Testis (tissue), 3 donors: ENCODE data around the gene ALDH2. TPM values are rescaled to one million over a fixed set of nuclear protein-coding genes. Genes with fewer than 3 reads are reported as not detected.
A peak's percentile ranks its signal among the peaks of the same experiment; 100 is the strongest.

Experiments
- DNase-seq: peaks from one replicate; pipeline ENCODE4 v3.0.0-alpha.2; 2019
- H3K27ac ChIP-seq, 2 donors: fragments of 200-600 bp; sonication (generic); one replicate each; pipeline ENCODE4 v1.5.1; 2019
- H3K27me3 ChIP-seq: fragments of 200-600 bp; sonication (generic); one replicate; pipeline ENCODE4 v1.5.1; 2019
- H3K36me3 ChIP-seq: fragments of 200-600 bp; sonication (generic); one replicate; pipeline ENCODE4 v1.5.1; 2017; ENCODE audit warnings: low read depth; ENCODE audit errors: missing control alignments
- H3K4me1 ChIP-seq: fragments of 200-600 bp; sonication (generic); one replicate; pipeline ENCODE4 v1.5.1; 2019
- H3K4me3 ChIP-seq, 2 donors: fragments of 200-600 bp; sonication (generic); one replicate each; pipeline ENCODE4 v1.5.1; 2017 to 2019
- H3K9me3 ChIP-seq: fragments of 200-600 bp; sonication (generic); one replicate; pipeline ENCODE4 v1.5.1; 2017
- POLR2A ChIP-seq: fragments of 450-650 bp; IDR thresholded peaks from one replicate; pipeline ENCODE4 v1.6.1; 2017; ENCODE audit warnings: antibody characterized with exemption, mild to moderate bottlenecking, moderate library complexity
- WGBS, 2 donors: methylation state at CpG; one replicate each; pipeline ENCODE4 v1.1.5; 2018; 5-methylcytosine and 5-hydroxymethylcytosine counted together
- intact Hi-C: fragments of 100-400 bp; cut with DNase I; formaldehyde crosslinking; loops from one replicate; pipeline ENCODE4 v1.15.1; 2023; ENCODE audit warnings: low total_unique reads
- polyA plus RNA-seq: library from polyadenylated mRNA; stranded (reverse); fragments of 350-450 nt; fragmentation: Illumina TruSeq; extraction: RNeasy Lipid Tissue Mini Kit (QIAGEN cat#74804); gene quantifications from one replicate; pipeline ENCODE4 v1.2.3, GENCODE V29; 2014; ENCODE audit warnings: low read depth, low replicate concordance; ENCODE audit not compliant: insufficient read depth
- total RNA-seq, 2 donors: library from RNA; depleted of rRNA; stranded (reverse); fragments of >200 nt; gene quantifications; one replicate each; pipeline ENCODE4 v1.2.3, GENCODE V29; 2016
- TF ChIP-seq, protein P1 (sequence below), 3 experiments: fragments of 450-650 bp in 2 of 3; fragments of 200-600 bp in 1 of 3; sonication (generic) in 1 of 3; IDR thresholded peaks; one replicate each; pipeline ENCODE4 v1.5.1; 2016 to 2019; ENCODE audit warnings: antibody characterized with exemption in 3 of 3, mild to moderate bottlenecking in 2 of 3, moderate library complexity in 1 of 3

Gene ALDH2
- total and polyA plus RNA-seq, 3 donors from 2014 or later, result 58.4 to 96.4 (median 76.6) TPM

DNA sequence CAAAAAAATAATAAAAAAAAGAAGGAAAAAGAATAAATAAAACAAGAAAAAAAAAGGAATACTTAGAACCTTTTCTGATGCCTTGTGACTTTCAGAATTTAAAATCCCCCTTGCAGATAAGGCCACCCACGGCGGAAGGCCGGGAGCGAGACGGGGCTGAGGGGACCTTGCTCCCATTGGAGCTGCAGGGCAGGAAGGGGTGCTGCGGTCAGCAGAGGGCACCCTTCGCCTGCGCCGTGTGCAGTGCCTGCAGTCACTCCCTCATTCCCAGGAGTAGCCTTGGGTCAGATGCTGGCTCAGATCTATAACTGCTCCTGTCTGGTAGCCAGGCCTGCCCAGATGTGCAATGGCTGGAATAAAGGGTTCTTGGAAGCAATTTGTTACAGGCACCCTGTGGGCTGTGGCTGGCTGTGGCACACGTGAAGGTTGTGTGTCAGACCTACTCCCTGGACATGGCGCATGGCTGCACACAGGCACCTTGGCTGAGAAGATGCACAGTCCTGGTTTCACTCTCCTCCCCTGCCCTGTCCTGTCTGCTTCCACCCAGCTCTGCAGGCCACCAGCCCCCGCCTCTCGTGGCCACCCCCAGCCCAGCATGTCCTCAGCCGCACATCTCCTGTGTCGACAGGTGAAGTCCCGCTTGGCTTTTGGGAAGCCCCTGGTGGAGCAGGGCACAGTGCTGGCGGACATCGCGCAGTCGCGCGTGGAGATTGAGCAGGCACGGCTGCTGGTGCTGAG is 13.4 kb upstream of the ALDH2 start:
- peak; percentile 74 for DNase-seq
- H3K36me3 ChIP-seq, result no peaks in the 10 kb centered on the region
- intact Hi-C loops, result no loop called here
- peak overlapping the region; percentile 5 to 12 for H3K27ac ChIP-seq
- H3K4me3 ChIP-seq, result no peak overlapping the region
- H3K27me3 ChIP-seq, result no peaks in the 10 kb centered on the region
- WGBS, 2 donors, result 63 to 72% methylated on average over 21 to 23 of the region's 23 CpGs
- no peaks in the 10 kb centered on the region for H3K9me3 ChIP-seq
- no peak for TF ChIP-seq POLR2A
- TF ChIP-seq, protein P1, sequence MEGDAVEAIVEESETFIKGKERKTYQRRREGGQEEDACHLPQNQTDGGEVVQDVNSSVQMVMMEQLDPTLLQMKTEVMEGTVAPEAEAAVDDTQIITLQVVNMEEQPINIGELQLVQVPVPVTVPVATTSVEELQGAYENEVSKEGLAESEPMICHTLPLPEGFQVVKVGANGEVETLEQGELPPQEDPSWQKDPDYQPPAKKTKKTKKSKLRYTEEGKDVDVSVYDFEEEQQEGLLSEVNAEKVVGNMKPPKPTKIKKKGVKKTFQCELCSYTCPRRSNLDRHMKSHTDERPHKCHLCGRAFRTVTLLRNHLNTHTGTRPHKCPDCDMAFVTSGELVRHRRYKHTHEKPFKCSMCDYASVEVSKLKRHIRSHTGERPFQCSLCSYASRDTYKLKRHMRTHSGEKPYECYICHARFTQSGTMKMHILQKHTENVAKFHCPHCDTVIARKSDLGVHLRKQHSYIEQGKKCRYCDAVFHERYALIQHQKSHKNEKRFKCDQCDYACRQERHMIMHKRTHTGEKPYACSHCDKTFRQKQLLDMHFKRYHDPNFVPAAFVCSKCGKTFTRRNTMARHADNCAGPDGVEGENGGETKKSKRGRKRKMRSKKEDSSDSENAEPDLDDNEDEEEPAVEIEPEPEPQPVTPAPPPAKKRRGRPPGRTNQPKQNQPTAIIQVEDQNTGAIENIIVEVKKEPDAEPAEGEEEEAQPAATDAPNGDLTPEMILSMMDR (IDR thresholded peaks at IDR 0.05), result peak; percentile 59 to 74 (median 65)
- H3K4me1 ChIP-seq, result peaks cover 29% of the 10 kb centered on the region

DNA sequence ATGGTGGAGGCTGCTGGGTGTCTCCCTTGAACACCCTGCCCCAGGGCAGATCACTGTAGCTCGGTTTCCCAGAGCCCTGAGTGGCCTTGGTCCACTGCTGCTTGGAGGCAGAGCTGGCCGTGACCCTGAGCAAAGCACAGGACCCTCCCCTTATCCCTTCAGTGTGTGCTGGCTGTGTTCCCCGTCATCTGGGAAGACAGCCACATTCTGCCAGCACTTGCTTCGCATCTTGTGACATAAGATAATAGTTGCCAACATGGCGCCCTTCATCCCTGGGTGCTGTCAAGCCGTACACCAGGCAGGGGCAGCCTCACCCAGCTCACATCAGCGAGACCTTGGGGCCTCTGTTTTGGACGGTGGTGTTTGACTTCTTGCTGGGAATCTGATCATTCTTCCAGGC is 12.1 kb upstream of the ALDH2 start:
- no peaks in the 10 kb centered on the region for H3K9me3 ChIP-seq
- DNase-seq, result peak; percentile 81
- no peaks in the 10 kb centered on the region for H3K36me3 ChIP-seq
- intact Hi-C loops, result loop anchor here (5.0 kb wide), 1 partner anchor 58 kb away; no protein-coding TSS in a partner anchor
- H3K4me3 ChIP-seq, result no peak overlapping the region
- 54 to 63% methylated on average over 7 to 8 of the region's 8 CpGs for WGBS, 2 donors
- peak overlapping the region; percentile 5 to 12 for H3K27ac ChIP-seq
- peaks cover 31% of the 10 kb centered on the region for H3K4me1 ChIP-seq
- no peak for TF ChIP-seq POLR2A
- TF ChIP-seq, protein P1 (IDR thresholded peaks at IDR 0.05), result no peak
- H3K27me3 ChIP-seq, result no peaks in the 10 kb centered on the region

DNA sequence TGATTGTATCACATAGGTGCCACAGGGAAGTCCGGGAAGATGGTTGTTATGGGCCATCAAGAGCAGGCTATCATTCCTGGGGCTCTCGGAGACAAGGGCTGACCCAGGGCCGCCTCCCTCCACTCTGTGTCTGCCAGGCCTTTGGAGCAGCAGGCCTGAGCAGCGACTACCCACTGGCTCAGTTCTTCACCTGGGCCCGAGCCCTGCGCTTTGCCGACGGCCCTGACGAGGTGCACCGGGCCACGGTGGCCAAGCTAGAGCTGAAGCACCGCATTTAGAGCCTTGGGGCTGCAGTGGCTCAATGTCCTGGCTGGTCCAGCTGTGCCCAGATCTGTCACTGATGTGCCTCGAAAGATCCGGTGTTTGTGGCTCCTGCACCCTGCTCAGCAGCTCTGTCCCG is 10.5 kb upstream of the ALDH2 start:
- 92 to 100% methylated on average over 3 to 15 of the region's 15 CpGs for WGBS, 2 donors
- H3K36me3 ChIP-seq, result no peaks in the 10 kb centered on the region
- H3K9me3 ChIP-seq, result no peaks in the 10 kb centered on the region
- no peaks in the 10 kb centered on the region for H3K27me3 ChIP-seq
- no peak for DNase-seq
- no peak overlapping the region for H3K27ac ChIP-seq
- peaks cover 31% of the 10 kb centered on the region for H3K4me1 ChIP-seq
- intact Hi-C loops, result loop anchor here (5.0 kb wide), 1 partner anchor 56 kb away; no protein-coding TSS in a partner anchor
- no peak for TF ChIP-seq POLR2A
- TF ChIP-seq, protein P1 (IDR thresholded peaks at IDR 0.05), result no peak
- H3K4me3 ChIP-seq, result no peak overlapping the region

DNA sequence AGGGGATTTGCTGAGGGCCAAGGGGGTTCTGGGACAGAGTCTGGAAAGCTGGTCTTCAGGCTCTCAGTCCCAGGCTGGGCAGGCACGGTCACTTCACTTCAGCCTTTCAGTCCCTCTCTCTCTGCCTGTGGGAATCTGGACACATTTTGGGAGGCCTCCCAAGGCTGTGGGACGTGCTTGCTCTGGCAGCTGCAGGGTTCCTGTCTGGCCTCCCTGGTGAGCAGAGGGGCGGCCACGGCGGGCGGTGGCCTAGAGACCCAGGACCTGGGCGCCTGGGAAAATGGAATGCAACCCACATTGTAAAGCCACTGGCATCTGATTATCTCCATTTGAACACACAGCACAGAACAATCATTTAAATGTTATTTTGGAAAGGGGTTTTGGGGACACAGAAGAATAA is 10.1 kb upstream of the ALDH2 start:
- no peak overlapping the region for H3K4me3 ChIP-seq
- peaks cover 31% of the 10 kb centered on the region for H3K4me1 ChIP-seq
- intact Hi-C loops, result loop anchor here (5.0 kb wide), 1 partner anchor 56 kb away; no protein-coding TSS in a partner anchor
- 69 to 72% methylated on average over 4 to 7 of the region's 7 CpGs for WGBS, 2 donors
- H3K27me3 ChIP-seq, result no peaks in the 10 kb centered on the region
- H3K27ac ChIP-seq, result no peak overlapping the region
- TF ChIP-seq, protein P1 (IDR thresholded peaks at IDR 0.05), result no peak
- TF ChIP-seq POLR2A, result no peak
- DNase-seq, result no peak
- no peaks in the 10 kb centered on the region for H3K9me3 ChIP-seq
- no peaks in the 10 kb centered on the region for H3K36me3 ChIP-seq
